GM19467 (cell line): Measurements from ENCODE around the gene KCNQ1.

Experiments
- ATAC-seq: cut with Tn5 transposase; IDR thresholded peaks from one replicate; pipeline ENCODE4 v1.9.1; 2021; ENCODE audit warnings: mild to moderate bottlenecking, moderate library complexity; ENCODE audit not compliant: unreplicated experiment

The KCNQ1 gene

GRCh38 chr11:2442589-2442988 is 2.2 kb upstream of the KCNQ1 start:
- no peak for ATAC-seq

GRCh38 chr11:2443406-2443805 is 1.4 kb upstream of the KCNQ1 start:
- no peak for ATAC-seq

- no peak for ATAC-seq
Measured at GRCh38 chr11:2443881-2444820, 657 bp upstream of the KCNQ1 start, which contains the start of gene TRPM5. Gene TRPM5 (minus strand): TSS chr11:2444514. CDS start chr11:2423036, 21,478 bp downstream.

GRCh38 chr11:2445746-2446551 is 1.1 kb downstream of the KCNQ1 start:
- no peak for ATAC-seq

- no peak for ATAC-seq
Measured at GRCh38 chr11:2446590-2447252, 1.9 kb downstream of the KCNQ1 start.

GRCh38 chr11:2447253-2447950 is 2.6 kb downstream of the KCNQ1 start:
- ATAC-seq = no peak

GRCh38 chr11:2447951-2448650 is 3.3 kb downstream of the KCNQ1 start:
- ATAC-seq = no peak

GRCh38 chr11:2448661-2449547 is 4.1 kb downstream of the KCNQ1 start:
- no peak for ATAC-seq

- ATAC-seq = no peak
Measured at GRCh38 chr11:2449548-2450320, 4.9 kb downstream of the KCNQ1 start.

- ATAC-seq = no peak
Measured at GRCh38 chr11:2450321-2451041, 5.7 kb downstream of the KCNQ1 start.

GRCh38 chr11:2451336-2451735 is 6.5 kb downstream of the KCNQ1 start:
- ATAC-seq = no peak

GRCh38 chr11:2451916-2452315 is 7.1 kb downstream of the KCNQ1 start:
- no peak for ATAC-seq

- no peak for ATAC-seq
Measured at GRCh38 chr11:2452321-2453012, 7.7 kb downstream of the KCNQ1 start.

- no peak for ATAC-seq
Measured at GRCh38 chr11:2453436-2453835, 8.6 kb downstream of the KCNQ1 start.

GRCh38 chr11:2458321-2458720 is 13.5 kb downstream of the KCNQ1 start:
- ATAC-seq = no peak

GRCh38 chr11:2459016-2459725 is 14.4 kb downstream of the KCNQ1 start:
- ATAC-seq = no peak
